SK-N-SH (cell line): ENCODE results near the gene TIMM10. TPM values are rescaled to one million over a fixed set of nuclear protein-coding genes. Genes with fewer than 3 reads are reported as not detected.

ENCODE experiments used
- CTCF ChIA-PET: fragments of 300-600, 350-600 bp; formaldehyde crosslinking; extraction: SDS; loops from one replicate; lab custom pipeline; 2021; lab: Yijun Ruan, JAX
- POLR2A ChIA-PET: fragments of 350-600 bp; sonication (Branson Sonifier 250); formaldehyde crosslinking; extraction: SDS; loops from one replicate; lab custom pipeline; 2020; ENCODE audit warnings: antibody characterized with exemption, inconsistent platforms; lab: Yijun Ruan, JAX
- DNase-seq: peaks from one replicate; pipeline ENCODE4 v3.0.0; 2012
- H2AFZ ChIP-seq: fragments of 200-600 bp; sonication (generic); 2 replicates; pipeline ENCODE4 v1.8.1; 2016; ENCODE audit warnings: antibody characterized with exemption, mild to moderate bottlenecking, low read depth
- H3F3A ChIP-seq: fragments of 200-600 bp; sonication (generic); replicated peaks from 2 replicates; pipeline ENCODE3; 2016; ENCODE audit warnings: antibody characterized with exemption, mild to moderate bottlenecking; ENCODE audit not compliant: insufficient read depth
- H3K27ac ChIP-seq, 2 experiments: fragments of 200-500 bp in 1 of 2; fragments of 200-600 bp in 1 of 2; sonication (Bioruptor generic) in 1 of 2; sonication (generic), shearing (Covaris generic) in 1 of 2; 2 replicates each; pipeline versions ENCODE4 v1.5.1 to v1.6.1; 2014 to 2016; ENCODE audit warnings: low read depth in 2 of 2, inconsistent platforms in 1 of 2, low read length in 1 of 2, mild to moderate bottlenecking in 1 of 2, mixed read lengths in 1 of 2
- H3K27me3 ChIP-seq: fragments of 200-600 bp; sonication (generic), shearing (Covaris generic); 2 replicates; pipeline ENCODE4 v1.6.1; 2016; ENCODE audit warnings: mixed run types; ENCODE audit not compliant: insufficient read depth
- H3K36me3 ChIP-seq, 2 experiments: fragments of 200-500 bp in 1 of 2; fragments of 200-600 bp in 1 of 2; sonication (Bioruptor generic) in 1 of 2; sonication (generic) in 1 of 2; replicated peaks in 1 of 2; 2 replicates each; pipeline versions ENCODE3 to v1.5.1; 2014 to 2016; ENCODE audit warnings: low read length in 1 of 2, mild to moderate bottlenecking in 1 of 2; ENCODE audit not compliant: insufficient read depth in 2 of 2, control insufficient read depth in 1 of 2
- H3K4me1 ChIP-seq, 2 experiments: fragments of 200-500 bp in 1 of 2; fragments of 200-600 bp in 1 of 2; sonication (Bioruptor generic) in 1 of 2; sonication (generic), shearing (Covaris generic) in 1 of 2; 2 replicates each; pipeline versions ENCODE4 v1.5.1 to v1.6.1; 2014 to 2016; ENCODE audit warnings: low read depth in 1 of 2, low read length in 1 of 2, mixed run types in 1 of 2; ENCODE audit not compliant: insufficient read depth in 2 of 2, control insufficient read depth in 1 of 2
- H3K4me2 ChIP-seq: fragments of 200-600 bp; sonication (generic), shearing (Covaris generic); 2 replicates; pipeline ENCODE4 v1.6.1; 2017; ENCODE audit warnings: mixed run types
- H3K4me3 ChIP-seq, 2 experiments: fragments of 200-500 bp in 1 of 2; fragments of 200-600 bp in 1 of 2; sonication (Bioruptor generic) in 1 of 2; sonication (generic), shearing (Covaris generic) in 1 of 2; 2 replicates each; pipeline versions ENCODE4 v1.5.1 to v1.8.1; 2014 to 2016; ENCODE audit warnings: low read depth in 2 of 2, inconsistent platforms in 1 of 2, low read length in 1 of 2, mild to moderate bottlenecking in 1 of 2, mixed read lengths in 1 of 2, moderate library complexity in 1 of 2
- H3K79me2 ChIP-seq: fragments of 200-600 bp; sonication (generic); 2 replicates; pipeline ENCODE4 v1.8.1; 2017; ENCODE audit warnings: mild to moderate bottlenecking; ENCODE audit not compliant: insufficient read depth
- H3K9ac ChIP-seq: fragments of 200-600 bp; sonication (generic); 2 replicates; pipeline ENCODE4 v1.6.1; 2017; ENCODE audit warnings: mixed run types
- H3K9me2 ChIP-seq: fragments of 200-600 bp; sonication (generic); 2 replicates; pipeline ENCODE4 v1.6.1; 2017; ENCODE audit warnings: mixed run types
- H3K9me3 ChIP-seq: fragments of 200-600 bp; sonication (generic); 2 replicates; pipeline ENCODE4 v1.6.1; 2017; ENCODE audit warnings: mixed run types, mild to moderate bottlenecking, moderate library complexity
- H4K20me1 ChIP-seq: fragments of 200-600 bp; sonication (generic); 2 replicates; pipeline ENCODE4 v1.6.1; 2017; ENCODE audit warnings: mild to moderate bottlenecking, mixed run types; ENCODE audit not compliant: insufficient read depth
- CTCF ChIP-seq: fragments of 200-600 bp; sonication (generic); IDR thresholded peaks from 2 replicates; pipeline ENCODE4 v1.6.1; 2017; ENCODE audit warnings: antibody characterized with exemption, mild to moderate bottlenecking, moderate library complexity
- ELF1 ChIP-seq: IDR thresholded peaks from 2 replicates; pipeline ENCODE4 v1.4.0; 2012
- EZH2phosphoT487 ChIP-seq: fragments of 200-600 bp; sonication (generic); IDR thresholded peaks from 2 replicates; pipeline ENCODE4 v1.6.1; 2017; ENCODE audit warnings: low read depth, mixed run types, mild to moderate bottlenecking, antibody characterized with exemption, moderate library complexity, borderline replicate concordance
- JUND ChIP-seq: IDR thresholded peaks from 2 replicates; pipeline ENCODE4 v1.4.0; 2012
- MXI1 ChIP-seq: IDR thresholded peaks from 2 replicates; pipeline ENCODE4 v1.6.1; 2012; ENCODE audit warnings: mild to moderate bottlenecking, low read depth, low read length, improper control_type of control experiment
- NFIC ChIP-seq: IDR thresholded peaks from 2 replicates; pipeline ENCODE4 v1.4.0; 2012; ENCODE audit warnings: borderline replicate concordance
- RCOR1 ChIP-seq: fragments of 150-350 bp; IDR thresholded peaks from 2 replicates; pipeline ENCODE4 v1.6.1; 2017; ENCODE audit warnings: antibody characterized with exemption, low read length
- RFX5 ChIP-seq: IDR thresholded peaks from 2 replicates; pipeline ENCODE4 v1.6.1; 2012; ENCODE audit warnings: mild to moderate bottlenecking, improper control_type of control experiment, low read length
- SIN3A ChIP-seq: IDR thresholded peaks from 2 replicates; pipeline ENCODE4 v1.6.1; 2012; ENCODE audit warnings: low read depth, mild to moderate bottlenecking, low read length, moderate library complexity, borderline replicate concordance
- TCF12 ChIP-seq: IDR thresholded peaks from 2 replicates; pipeline ENCODE4 v1.4.0; 2012
- USF2 ChIP-seq: fragments of 150-350 bp; IDR thresholded peaks from 2 replicates; pipeline ENCODE4 v1.6.1; 2017; ENCODE audit warnings: antibody characterized with exemption, low read length, low read depth, borderline replicate concordance
- YY1 ChIP-seq: IDR thresholded peaks from 2 replicates; pipeline ENCODE4 v1.4.0; 2012; ENCODE audit warnings: low read depth, mild to moderate bottlenecking
- WGBS: methylation state at CpG from one replicate; pipeline ENCODE4 v1.1.6; 2017; ENCODE audit warnings: low lambda C conversion rate; 5-methylcytosine and 5-hydroxymethylcytosine counted together
- polyA plus RNA-seq, 3 experiments: library from polyadenylated mRNA; depleted of rRNA; stranded (reverse); fragments of >200 nt; gene quantifications; 2 replicates each; pipeline ENCODE4 v1.2.3, GENCODE V29; 2012
- TF ChIP-seq, protein P1 (sequence below): fragments of 150-350 bp; IDR thresholded peaks from 2 replicates; pipeline ENCODE4 v1.6.1; 2016; ENCODE audit warnings: mild to moderate bottlenecking, low read depth, low read length
- TF ChIP-seq, protein P2 (sequence below): IDR thresholded peaks from 2 replicates; pipeline ENCODE4 v1.4.0; 2012; ENCODE audit warnings: low read depth, borderline replicate concordance

Gene TIMM10
- polyA plus RNA-seq, 1 of the 3 experiments (the other 2 are of a cell fraction), result 179 TPM

DNA sequence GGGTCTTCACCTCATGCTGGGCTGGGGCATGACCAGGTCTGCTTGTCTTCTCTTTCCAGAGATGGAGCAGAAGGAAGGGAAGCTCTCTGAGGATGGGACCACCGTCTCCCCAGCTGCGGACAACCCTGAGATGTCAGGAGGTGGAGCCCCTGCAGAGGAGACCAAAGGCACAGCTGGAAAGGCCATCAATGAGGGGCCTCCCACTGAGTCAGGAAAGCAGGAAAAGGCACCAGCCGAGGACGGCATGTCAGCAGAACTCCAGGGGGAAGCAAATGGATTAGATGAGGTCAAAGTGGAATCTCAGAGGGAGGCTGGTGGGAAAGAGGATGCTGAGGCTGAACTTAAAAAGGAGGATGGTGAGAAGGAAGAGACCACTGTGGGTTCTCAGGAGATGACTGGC is 12.0 kb upstream of the TIMM10 start:
- H3K4me3 ChIP-seq, result no peak overlapping the region
- no peaks in the 10 kb centered on the region; a peak in 1 of 4 replicates for H3K4me1 ChIP-seq
- no peak overlapping the region for H3K4me2 ChIP-seq
- H3K27me3 ChIP-seq, result no peaks in the 10 kb centered on the region
- H2AFZ ChIP-seq, result no peak overlapping the region
- no peaks in the 10 kb centered on the region for H3F3A ChIP-seq
- no peak overlapping the region for H3K9ac ChIP-seq
- TF ChIP-seq, protein P1, sequence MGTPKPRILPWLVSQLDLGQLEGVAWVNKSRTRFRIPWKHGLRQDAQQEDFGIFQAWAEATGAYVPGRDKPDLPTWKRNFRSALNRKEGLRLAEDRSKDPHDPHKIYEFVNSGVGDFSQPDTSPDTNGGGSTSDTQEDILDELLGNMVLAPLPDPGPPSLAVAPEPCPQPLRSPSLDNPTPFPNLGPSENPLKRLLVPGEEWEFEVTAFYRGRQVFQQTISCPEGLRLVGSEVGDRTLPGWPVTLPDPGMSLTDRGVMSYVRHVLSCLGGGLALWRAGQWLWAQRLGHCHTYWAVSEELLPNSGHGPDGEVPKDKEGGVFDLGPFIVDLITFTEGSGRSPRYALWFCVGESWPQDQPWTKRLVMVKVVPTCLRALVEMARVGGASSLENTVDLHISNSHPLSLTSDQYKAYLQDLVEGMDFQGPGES, result no peak
- TF ChIP-seq RCOR1, result no peak
- no peak for TF ChIP-seq JUND
- TF ChIP-seq NFIC, result no peak
- TF ChIP-seq USF2, result no peak
- no peak for TF ChIP-seq TCF12
- TF ChIP-seq CTCF, result no peak
- TF ChIP-seq, protein P2, sequence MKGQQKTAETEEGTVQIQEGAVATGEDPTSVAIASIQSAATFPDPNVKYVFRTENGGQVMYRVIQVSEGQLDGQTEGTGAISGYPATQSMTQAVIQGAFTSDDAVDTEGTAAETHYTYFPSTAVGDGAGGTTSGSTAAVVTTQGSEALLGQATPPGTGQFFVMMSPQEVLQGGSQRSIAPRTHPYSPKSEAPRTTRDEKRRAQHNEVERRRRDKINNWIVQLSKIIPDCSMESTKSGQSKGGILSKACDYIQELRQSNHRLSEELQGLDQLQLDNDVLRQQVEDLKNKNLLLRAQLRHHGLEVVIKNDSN, result no peak
- TF ChIP-seq ELF1, result no peak
- no peak for TF ChIP-seq YY1
- no peak for TF ChIP-seq RFX5
- no peak overlapping the region for H3K27ac ChIP-seq
- CTCF ChIA-PET, result interaction anchor here (1.1 kb wide), 1 partner anchor 101 kb away, joined by 4 read pairs; no protein-coding TSS in a partner anchor
- no peak for DNase-seq
- no peaks in the 10 kb centered on the region for H3K9me2 ChIP-seq
- H3K9me3 ChIP-seq, result no peaks in the 10 kb centered on the region
- no peaks in the 10 kb centered on the region for H3K79me2 ChIP-seq
- no peaks in the 10 kb centered on the region for H4K20me1 ChIP-seq
- POLR2A ChIA-PET, result no interaction called here
- H3K36me3 ChIP-seq, result no peaks in the 10 kb centered on the region
- 88% methylated on average over 4 of the region's 4 CpGs for WGBS

DNA sequence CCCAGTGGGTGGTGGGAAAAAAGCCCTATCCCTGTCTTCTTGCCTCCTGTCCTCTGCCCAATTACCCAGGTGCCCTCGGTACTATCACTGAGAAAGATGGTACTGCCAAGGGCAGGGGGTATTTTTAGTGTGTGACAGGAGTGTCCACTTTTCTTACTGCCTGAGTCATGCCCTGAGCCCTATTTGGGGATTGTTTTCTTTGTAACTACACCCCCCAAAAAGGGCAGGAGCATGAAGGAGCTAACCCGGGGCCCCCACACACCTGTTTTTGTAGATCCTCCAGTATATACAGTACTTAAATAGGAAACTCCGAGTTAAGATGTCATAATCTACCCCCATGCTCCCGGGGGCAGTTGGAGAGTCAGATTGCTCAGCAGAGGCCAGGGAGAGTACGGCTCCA is 10.6 kb upstream of the TIMM10 start:
- Histone ChIP-seq H3K9me3 (no peaks in the 10 kb centered on the region), H3F3A (no peaks in the 10 kb centered on the region), H3K9ac (no peak overlapping the region), H3K27me3 (no peaks in the 10 kb centered on the region), H4K20me1 (no peaks in the 10 kb centered on the region), H2AFZ (no peak overlapping the region), H3K9me2 (no peaks in the 10 kb centered on the region), H3K4me2 (no peak overlapping the region), H3K36me3 (no peaks in the 10 kb centered on the region), H3K4me3 (no peak overlapping the region), H3K4me1 (no peaks in the 10 kb centered on the region; a peak in 1 of 4 replicates), H3K79me2 (no peaks in the 10 kb centered on the region), H3K27ac (no peak overlapping the region)
- no peak for DNase-seq
- WGBS, result 70% methylated on average over 5 of the region's 5 CpGs
- ChIA-PET CTCF (no interaction called here), POLR2A (no interaction called here)
- no peak for TF ChIP-seq EZH2phosphoT487
- no peak for TF ChIP-seq SIN3A
- no peak for TF ChIP-seq MXI1
- TF ChIP-seq, protein P1, result no peak
